GM19193 (cell line): ENCODE results near the gene OR2F1.

ENCODE experiments used
- POLR2A ChIP-seq: IDR thresholded peaks from 4 replicates; pipeline ENCODE4 v1.6.1; 2011; ENCODE audit not compliant: insufficient read depth, insufficient read length; ENCODE audit errors: extremely low read depth

OR2F1 gene

GRCh38 chr7:143979359-143979758 is 24.7 kb downstream of the OR2F1 start:
- no peak for TF ChIP-seq POLR2A

- TF ChIP-seq POLR2A = no peak
These were observed 25.4 kb downstream of the OR2F1 start for GRCh38 chr7:143979998-143980397.

- no peak for TF ChIP-seq POLR2A
These were observed 26.3 kb downstream of the OR2F1 start for GRCh38 chr7:143980746-143981510.

- TF ChIP-seq POLR2A = no peak
These were observed 29.3 kb downstream of the OR2F1 start for GRCh38 chr7:143983960-143984359.

GRCh38 chr7:143987513-143987912 is 32.9 kb downstream of the OR2F1 start:
- TF ChIP-seq POLR2A = no peak

GRCh38 chr7:143988976-143989745 is 34.5 kb downstream of the OR2F1 start:
- TF ChIP-seq POLR2A = no peak

GRCh38 chr7:143992670-143993069 is 38.0 kb downstream of the OR2F1 start:
- no peak for TF ChIP-seq POLR2A

GRCh38 chr7:143993924-143994323 is 39.3 kb downstream of the OR2F1 start:
- no peak for TF ChIP-seq POLR2A

- TF ChIP-seq POLR2A = no peak
These were observed 45.4 kb downstream of the OR2F1 start, which contains the start of gene OR6B1 for GRCh38 chr7:144000020-144000419. OR6B1 (plus strand) TSS chr7:144000320; CDS start chr7:144003997, 3,677 bp downstream.

- TF ChIP-seq POLR2A = no peak
These were observed 46.9 kb downstream of the OR2F1 start for GRCh38 chr7:144001543-144001942.

- no peak for TF ChIP-seq POLR2A
These were observed 50.1 kb downstream of the OR2F1 start for GRCh38 chr7:144004703-144005102.

GRCh38 chr7:144006029-144006691 is 51.5 kb downstream of the OR2F1 start:
- TF ChIP-seq POLR2A = no peak

- TF ChIP-seq POLR2A = no peak
These were observed 52.0 kb downstream of the OR2F1 start for GRCh38 chr7:144006692-144007042.

- no peak for TF ChIP-seq POLR2A
These were observed 54.7 kb downstream of the OR2F1 start for GRCh38 chr7:144009361-144009760.

- no peak for TF ChIP-seq POLR2A
These were observed 57.0 kb downstream of the OR2F1 start for GRCh38 chr7:144011458-144012230.
